NCI-H2171 treated with DMSO at 0.1 percent for 48 hours (cell line): ENCODE results near the gene STK25.
"Not testable (repeated sequence)": the region's sequence is repeated elsewhere in the genome, so short reads cannot be mapped to it uniquely, and the experiment has no call there.

Experiments used
- DNase-seq: peaks from one replicate; lab custom pipeline; 2025; lab: John Stamatoyannopoulos, UW

Gene STK25

GRCh38 chr2:241507430-241508239 is 749 bp downstream of the STK25 start:
- no peak for DNase-seq

GRCh38 chr2:241506793-241507429 is 1.5 kb downstream of the STK25 start:
- DNase-seq: no peak

DNA sequence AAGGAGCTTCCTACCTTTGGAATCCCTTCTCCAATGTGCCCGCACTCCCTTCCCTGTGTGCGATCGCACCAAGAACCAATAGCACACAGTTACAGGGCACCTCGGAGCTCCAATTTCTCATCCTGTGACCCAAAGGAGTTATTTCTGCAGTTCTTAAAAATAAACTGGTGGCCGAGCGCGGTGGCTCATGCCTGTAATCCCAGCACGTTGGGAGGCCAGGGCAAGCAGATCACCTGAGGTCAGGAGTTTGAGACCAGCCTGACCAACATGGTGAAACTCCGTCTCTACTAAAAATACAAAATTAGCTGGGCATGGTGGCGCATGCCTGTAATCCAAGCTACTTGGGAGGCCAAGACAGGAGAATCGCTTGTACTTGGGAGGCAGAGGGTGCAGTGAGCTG is 2.1 kb downstream of the STK25 start:
- DNase-seq: not testable (repeated sequence)

DNA sequence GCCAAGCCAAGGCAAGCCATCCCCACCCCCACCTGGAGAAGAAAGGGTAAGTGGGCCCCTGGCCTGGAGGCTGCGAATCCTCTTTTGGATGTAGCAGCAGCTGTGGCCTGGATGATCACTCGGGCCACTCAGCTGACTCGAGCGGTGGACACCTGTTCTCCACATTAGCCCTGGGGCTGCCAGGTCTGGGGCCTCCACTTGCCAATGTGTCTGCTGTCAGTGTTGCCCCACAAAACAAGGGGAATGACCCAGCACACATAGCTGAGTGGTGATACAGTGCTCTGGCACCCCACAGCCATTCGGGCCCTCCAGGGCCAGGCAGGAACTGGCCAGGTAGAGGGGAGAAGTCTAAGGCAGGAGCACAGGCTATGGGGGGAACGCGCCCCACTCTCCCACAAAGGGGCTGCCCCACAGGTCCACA is 2.6 kb downstream of the STK25 start:
- no peak for DNase-seq

DNA sequence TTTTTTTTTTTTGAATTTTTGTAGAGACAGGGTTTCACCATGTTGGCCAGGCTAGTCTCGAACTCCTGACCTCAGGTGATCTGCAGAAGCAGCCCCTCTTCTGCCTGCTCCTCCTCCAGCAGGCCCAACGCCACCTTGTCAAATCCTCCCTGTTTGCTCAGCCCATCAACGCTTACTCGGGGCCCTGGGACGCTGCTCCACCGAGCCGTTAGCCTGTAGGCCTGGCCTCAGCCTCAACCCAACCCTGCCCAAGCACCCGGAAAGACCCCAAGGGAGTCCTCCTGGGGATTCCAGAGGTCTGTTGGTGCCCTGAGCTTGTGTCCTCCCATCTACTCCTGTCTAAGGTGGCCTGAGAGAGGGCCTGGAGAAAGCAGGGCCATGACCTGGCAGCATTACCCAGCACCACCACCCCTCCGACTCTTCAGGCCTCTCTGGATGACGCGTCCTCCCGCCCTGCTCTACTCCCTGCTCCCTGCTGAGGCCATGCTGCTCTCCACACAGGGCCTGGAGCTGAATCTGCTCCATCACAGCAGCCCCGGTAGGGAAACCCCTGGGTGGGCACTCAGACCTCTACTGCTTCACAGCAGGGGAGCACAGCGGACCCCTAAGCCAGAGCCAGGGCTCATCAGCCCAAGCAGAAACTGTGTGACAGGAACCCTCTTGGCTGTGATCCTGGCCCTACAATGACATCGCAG is 3.2 kb downstream of the STK25 start:
- DNase-seq: no peak

DNA sequence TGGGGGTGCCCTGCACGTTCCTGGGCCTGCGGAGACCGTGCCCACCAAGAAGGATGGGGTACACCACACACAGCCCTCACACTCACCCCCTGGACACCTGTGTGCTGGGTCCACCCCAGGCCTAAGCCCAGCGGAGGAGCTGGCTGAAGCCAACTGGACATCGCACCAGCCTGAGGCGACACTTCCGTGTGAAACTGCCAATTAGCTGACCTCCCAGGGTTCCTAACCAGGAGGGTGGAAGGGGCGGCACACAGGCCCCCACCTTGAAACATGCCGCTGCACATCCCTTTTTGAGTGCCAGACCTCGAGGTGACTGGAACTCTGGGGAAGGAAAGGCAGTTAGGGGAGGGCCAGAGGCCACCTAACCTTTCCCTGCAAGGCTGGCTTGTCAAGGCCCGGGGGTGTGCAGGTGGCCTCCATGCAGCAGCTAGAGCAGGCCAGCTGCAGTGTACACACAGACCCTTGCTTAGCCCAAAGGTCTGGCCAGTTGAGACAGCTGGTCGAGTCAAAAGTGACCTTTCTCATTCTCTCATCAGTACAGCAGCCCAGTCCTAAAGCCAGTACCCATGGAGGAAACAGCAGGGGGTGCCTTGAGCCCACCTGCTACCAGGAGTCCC is 4.5 kb downstream of the STK25 start:
- DNase-seq: no peak

DNA sequence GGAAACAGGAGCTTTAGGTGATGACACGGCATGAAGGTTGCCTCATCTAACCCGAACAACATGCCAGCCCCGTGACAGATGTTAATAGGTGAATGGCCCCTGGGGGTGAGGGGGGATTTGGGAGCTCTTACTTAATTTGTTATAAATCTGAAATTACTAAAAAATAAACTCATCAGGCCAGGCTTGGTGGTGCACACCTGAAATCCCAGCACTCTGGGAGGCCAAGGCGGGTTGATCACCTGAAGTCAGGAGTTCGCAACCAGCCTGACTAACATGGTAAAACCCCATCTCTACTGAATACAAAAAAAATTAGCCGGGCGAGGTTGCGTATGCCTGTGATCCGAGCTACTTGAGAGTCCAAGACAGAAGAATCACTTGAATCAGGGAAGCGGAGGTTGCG is 6.1 kb downstream of the STK25 start:
- no peak for DNase-seq

DNA sequence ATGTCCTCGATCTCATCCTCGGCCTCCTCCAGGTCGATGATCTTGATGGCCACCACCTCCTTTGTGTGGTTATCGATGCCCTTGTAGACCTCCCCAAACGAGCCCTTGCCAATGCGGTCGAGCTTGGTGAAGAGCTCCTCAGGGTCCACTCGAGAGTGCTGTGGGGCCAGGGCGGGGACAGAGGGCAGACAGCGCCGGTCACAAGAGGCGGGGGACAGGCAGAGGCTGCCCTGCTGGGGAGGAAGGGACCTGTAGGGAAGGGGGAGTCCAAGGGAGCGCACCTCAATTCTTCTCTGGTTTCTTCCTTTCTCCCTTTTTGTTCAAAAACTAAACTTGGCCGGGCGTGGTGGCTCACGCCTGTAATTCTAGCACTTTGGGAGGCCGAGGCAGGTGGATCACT is 6.8 kb downstream of the STK25 start:
- DNase-seq: no peak

GRCh38 chr2:241501099-241501541 is 7.3 kb downstream of the STK25 start:
- no peak for DNase-seq

DNA sequence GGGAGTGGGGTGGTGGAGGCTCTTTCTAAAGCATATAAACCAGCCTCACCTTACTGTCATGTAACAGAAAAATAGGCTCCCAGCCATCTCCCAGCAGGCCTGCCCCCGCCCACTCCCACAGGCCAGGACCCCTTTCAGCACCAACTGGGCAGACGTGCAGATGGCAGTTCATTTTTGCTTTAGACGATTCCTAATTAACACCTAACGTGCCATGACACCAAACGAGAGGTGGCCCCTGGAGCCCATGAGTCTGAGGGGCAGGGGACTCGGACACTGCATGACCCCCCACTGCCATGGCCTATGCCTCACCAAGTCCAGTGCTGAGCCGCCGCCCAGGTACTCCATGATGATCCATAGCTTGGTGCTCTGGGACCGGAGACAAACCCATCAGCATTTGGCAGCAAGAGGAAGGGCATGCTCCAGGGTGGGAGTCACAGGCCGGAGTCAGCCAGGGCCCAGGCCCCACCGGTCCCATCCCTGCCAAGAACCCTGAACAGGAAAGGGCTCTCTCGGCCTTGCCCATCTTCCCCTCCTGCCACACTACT is 7.9 kb downstream of the STK25 start:
- no peak for DNase-seq

DNA sequence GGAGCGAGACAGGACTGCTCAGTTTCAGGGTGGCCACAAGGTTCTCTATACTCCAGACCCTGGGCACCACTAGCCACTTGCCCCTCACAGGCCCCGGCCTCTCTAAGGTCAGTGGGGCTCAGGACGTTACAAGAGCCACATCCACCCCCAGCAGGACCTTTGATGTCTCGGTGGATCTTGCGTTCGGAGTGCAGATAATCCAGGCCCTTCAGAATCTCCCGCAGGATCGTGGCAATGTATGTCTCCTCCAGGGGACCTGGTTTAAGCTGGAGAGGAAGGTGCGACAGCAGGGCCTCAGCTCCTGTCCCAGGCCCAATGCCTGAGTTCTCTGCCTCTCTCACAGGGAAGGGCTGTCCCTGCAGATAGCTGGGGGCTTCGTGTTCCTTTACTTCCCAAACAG is 8.4 kb downstream of the STK25 start:
- DNase-seq: no peak

- DNase-seq: no peak
Measured at GRCh38 chr2:241499146-241499965, 9.0 kb downstream of the STK25 start.

DNA sequence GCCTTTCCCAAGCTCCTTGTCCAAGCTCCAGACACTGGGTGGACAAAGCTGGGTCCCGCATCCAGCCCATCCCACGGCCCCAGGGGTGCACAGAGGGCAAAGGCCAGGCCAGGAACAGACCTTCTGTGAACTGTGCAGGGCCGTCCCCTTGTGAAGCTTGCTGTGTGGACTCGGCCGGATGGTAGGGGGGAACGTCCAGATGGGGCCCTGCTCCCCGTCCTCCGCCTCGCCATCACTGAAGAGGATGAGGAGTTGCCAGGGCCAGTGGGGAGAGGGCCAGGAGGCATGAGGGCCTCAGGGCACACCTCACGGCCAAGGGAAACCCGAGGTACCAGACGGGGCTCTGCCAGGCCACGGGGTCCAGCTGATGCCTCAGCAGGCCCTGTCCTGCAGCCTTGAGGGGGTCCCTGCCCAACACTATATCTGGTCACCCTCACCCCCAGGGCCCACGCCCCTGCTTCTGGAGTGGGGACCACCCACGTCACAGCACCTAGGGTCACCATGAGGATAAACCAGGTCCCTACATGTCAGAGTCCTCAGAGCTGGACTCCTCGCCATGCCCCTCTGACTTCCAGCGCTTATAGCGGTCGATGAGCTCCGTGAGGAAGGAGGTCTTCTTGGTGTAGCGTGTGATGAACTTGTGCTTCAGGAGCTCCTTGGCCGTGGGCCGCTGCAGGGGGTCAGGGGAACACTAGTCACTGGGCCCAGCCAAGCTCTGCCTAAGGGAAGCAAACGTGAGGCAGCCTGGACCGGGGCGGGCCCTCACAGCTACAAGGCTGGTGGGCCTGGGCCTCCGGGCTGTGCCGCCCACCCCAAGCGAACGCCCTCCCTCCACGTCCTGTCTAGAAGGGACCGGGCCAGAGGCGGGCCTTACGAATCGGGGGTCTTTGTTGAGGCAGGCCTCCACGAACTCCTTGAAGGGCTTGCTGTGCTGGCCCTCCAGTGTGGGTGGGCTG is 10.0 kb downstream of the STK25 start:
- DNase-seq: no peak

DNA sequence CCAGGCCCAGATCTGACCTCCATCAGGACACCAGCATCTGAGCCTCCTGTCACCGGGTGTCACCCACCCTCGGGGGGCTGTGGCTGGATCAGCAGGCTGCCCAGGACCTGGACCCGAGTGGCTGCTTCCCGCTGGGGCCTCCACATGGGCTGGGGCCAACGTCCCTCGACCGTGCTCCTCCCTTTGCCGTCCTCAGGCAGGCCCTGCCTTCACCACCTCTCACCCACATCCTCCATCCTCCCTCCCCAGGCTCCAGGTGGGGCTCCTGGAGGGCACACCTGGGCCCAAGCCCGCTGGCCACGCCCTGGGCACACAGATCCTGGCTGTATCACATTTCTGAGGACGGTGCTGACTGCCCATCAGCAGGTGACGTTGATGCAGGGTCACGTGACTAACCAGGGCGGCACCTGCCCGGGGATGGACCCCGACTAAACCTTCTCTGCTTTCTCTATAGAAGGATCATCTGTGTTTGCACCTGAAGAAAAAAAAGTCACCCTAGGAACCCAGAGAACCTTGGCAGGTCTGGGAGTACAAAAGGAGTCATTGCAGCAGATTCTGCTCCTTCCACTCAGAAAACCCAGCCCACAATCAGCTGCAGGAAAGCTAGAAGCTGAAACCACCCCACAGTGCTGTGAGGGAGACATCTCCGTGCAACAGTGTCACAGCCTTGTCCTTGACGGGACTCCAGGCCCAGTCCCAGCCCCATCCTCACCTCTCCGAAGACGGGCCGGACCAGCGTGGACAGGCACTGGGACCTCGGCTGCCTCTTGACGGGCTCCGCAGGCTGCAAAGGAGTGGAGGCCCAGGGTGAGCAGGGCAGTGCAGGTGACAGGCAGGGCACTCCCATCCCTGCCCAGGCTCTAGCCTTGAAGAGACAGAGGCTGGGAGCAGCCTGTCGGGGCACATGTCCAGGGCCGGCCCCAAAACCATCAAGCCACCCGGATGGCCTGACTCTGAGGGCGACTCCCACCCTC is 11.2 kb downstream of the STK25 start:
- no peak for DNase-seq

GRCh38 chr2:241496003-241496707 is 12.2 kb downstream of the STK25 start:
- DNase-seq: no peak

- no peak for DNase-seq
Measured at GRCh38 chr2:241495172-241496002, 13.0 kb downstream of the STK25 start.

- DNase-seq: no peak
Measured at GRCh38 chr2:241494311-241494908, 14.0 kb downstream of the STK25 start.
